GM12864 (cell line): Measurements from ENCODE around the gene DPH2.

Source experiments
- DNase-seq: peaks from one replicate; pipeline ENCODE4 v3.0.0-alpha.2; 2011; ENCODE audit warnings: low read depth
- H3K4me3 ChIP-seq: 2 replicates; pipeline ENCODE4 v1.5.1; 2011; ENCODE audit warnings: mild to moderate bottlenecking, low read depth, low read length, control low read depth
- TF ChIP-seq, protein P1 (sequence below): IDR thresholded peaks from 2 replicates; pipeline ENCODE4 v1.5.1; 2011; ENCODE audit warnings: low read depth, mild to moderate bottlenecking, moderate library complexity, low read length, control low read depth, inconsistent platforms; ENCODE audit errors: missing control alignments

The DPH2 gene

DNA sequence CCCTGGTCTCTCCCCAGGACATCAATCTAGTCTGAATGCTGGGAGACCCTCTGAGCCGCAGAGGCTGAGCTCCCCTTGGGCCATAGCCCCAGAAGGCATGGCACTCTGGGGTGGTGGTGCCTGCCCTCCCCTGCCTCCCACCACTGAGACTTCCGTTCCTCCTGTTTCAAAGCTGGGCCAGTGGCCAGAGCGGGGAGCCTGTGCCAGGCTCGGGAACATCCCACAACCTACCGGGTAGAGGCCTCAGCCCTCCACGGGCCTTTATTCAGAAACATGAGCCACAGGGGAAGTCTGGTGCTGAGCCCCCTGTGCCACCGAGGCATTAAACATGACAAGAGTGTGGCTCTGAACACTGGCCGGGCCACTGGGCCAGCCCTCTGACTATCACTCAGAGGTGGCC is 29.6 kb downstream of the DPH2 start:
- no peak overlapping the region for H3K4me3 ChIP-seq
- TF ChIP-seq, protein P1, sequence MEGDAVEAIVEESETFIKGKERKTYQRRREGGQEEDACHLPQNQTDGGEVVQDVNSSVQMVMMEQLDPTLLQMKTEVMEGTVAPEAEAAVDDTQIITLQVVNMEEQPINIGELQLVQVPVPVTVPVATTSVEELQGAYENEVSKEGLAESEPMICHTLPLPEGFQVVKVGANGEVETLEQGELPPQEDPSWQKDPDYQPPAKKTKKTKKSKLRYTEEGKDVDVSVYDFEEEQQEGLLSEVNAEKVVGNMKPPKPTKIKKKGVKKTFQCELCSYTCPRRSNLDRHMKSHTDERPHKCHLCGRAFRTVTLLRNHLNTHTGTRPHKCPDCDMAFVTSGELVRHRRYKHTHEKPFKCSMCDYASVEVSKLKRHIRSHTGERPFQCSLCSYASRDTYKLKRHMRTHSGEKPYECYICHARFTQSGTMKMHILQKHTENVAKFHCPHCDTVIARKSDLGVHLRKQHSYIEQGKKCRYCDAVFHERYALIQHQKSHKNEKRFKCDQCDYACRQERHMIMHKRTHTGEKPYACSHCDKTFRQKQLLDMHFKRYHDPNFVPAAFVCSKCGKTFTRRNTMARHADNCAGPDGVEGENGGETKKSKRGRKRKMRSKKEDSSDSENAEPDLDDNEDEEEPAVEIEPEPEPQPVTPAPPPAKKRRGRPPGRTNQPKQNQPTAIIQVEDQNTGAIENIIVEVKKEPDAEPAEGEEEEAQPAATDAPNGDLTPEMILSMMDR, result no peak
- no peak for DNase-seq

DNA sequence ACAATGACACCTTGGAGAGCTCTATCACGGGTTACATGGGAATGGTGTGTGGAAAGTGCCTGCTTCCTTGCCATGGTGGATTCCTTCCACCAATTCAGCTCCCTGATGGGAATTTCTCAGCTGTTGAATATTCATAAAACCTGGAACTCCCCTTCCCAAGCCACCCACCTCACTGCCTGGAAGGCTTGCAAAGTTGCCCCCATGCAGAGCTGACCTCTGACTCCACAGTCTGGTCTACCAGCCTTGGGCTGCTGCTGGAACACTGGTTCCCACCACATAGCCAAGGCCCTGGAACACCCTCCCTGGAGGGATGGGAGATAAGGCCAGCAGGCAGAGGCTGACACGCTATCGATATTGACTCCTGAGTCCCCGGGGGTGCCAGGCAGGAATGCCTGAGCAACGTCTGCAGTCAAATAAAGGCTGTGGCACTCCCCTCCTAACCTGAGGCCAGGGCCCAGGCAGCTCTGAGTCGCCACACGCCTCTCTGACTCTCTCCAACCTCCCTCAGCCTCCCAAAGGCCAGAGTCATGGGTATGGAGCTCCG is 30.4 kb downstream of the DPH2 start:
- TF ChIP-seq, protein P1, result no peak
- DNase-seq, result no peak
- H3K4me3 ChIP-seq, result no peak overlapping the region

DNA sequence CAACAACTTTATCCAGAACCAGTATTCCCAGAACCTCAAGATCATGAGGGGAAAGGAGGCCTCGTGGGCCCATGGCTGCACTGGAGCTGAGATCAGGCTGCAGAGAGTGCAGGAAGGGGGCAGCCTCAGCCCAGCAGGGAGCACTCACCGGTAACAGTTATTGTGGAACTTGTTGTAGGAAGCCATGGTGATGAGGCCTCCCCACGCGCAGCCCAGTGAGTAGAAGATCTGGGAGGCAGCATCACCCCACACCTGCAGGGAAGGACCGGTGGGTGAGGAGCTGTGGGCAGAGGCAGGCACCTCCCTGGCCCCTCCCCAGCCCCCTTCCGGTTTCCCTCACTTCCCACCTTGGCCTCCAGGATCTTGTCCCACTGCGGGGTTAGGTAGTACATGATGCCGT is 32.4 kb downstream of the DPH2 start:
- no peak for DNase-seq
- H3K4me3 ChIP-seq, result no peak overlapping the region
- TF ChIP-seq, protein P1, result no peak

DNA sequence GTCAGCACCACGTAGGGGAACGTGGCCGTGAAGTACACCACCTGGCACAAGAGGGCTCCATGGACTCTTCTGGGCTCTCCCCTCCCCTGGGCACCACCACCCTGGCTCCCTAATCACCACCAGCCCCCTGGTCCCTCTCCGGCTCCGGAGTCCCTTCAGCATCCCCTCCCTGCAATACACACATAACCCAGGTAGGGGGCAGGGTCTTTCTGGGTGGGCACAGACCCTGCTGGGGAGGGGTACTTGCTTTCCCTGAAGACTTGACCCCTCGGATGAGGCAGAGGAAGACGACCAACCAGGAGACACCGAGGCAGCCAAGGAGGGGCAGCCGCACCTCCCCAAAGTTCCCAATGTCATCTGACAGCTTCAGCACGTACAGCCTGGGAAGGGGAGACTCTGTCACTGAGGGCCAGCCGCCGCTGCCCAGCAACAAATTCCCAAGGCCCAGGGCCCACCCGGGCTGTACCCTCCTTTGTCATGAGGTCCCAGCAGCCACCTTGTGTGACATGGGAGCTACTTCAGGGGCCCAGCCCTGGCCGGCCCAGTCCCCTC is 32.9 kb downstream of the DPH2 start:
- H3K4me3 ChIP-seq, result no peak overlapping the region
- no peak for DNase-seq
- TF ChIP-seq, protein P1, result peak; percentile 29

DNA sequence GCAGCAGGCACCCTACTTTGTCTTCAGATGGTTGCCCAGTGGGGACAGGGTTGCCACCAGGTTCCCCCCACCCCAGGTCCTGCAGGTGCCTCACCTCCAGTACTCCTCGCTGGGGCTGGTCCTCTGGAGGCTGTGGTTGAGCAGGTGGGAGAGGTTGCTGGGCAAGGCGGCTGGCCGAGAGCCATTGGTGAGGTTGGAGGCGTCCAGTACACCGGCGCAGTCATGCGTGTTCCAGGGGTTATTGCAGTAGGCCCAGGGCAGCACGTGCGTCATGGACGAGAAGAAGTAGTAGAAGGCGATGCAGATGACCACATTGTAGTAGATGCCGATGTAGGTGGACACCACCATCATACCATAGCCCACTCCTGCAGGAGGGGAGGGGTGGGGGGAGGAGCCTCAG is 38.4 kb downstream of the DPH2 start:
- TF ChIP-seq, protein P1, result no peak
- H3K4me3 ChIP-seq, result no peak overlapping the region
- no peak for DNase-seq

DNA sequence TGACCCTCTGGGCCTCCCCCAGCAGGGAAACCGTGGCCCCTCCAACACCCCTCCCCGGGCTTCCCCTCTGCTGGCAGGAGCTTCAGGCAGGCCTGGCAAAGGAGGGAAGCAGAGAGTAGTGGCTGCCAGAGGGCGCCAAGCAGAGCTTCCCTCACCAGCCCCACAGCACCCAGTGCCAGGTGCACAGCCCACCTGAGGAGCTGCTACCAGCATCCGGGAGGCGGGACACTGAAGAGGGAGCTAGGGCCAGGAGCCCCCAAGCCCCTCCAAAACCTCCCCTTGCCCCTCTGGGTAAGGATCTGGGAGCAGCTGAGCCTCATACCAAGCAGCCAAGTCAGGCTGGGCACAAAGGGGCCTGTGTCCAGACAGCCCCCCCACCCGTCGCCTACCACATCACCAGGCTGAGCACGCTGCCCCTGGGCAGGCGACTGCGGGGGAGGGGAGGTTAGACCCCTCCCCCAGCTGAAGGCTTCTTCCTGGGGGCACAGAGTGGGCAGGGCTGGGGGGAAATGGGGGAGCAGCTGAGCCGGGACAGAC is 41.2 kb downstream of the DPH2 start:
- TF ChIP-seq, protein P1, result no peak
- DNase-seq, result no peak
- H3K4me3 ChIP-seq, result no peak overlapping the region

DNA sequence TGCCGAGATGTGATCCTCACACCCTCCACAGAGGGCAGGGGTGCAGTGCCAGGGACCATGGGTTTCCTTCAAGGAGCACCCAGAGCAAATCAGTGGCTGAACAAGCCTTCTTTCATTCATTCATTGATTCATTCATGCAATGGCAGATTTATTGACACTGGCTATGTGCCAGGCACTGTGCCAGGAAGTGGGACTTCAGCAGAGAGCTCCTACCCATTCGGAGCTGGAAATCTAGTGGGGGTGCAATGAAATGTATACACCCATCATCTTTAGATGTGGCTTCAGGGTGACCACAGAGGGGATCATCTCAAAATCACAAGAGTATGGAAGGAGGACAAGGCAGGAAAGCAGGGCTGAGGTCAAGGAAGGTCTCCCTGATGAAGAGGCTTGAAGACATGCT is 42.6 kb downstream of the DPH2 start:
- H3K4me3 ChIP-seq, result no peak overlapping the region
- TF ChIP-seq, protein P1, result no peak
- no peak for DNase-seq
